ENCODE measurements around the gene KIAA1217.

DNA sequence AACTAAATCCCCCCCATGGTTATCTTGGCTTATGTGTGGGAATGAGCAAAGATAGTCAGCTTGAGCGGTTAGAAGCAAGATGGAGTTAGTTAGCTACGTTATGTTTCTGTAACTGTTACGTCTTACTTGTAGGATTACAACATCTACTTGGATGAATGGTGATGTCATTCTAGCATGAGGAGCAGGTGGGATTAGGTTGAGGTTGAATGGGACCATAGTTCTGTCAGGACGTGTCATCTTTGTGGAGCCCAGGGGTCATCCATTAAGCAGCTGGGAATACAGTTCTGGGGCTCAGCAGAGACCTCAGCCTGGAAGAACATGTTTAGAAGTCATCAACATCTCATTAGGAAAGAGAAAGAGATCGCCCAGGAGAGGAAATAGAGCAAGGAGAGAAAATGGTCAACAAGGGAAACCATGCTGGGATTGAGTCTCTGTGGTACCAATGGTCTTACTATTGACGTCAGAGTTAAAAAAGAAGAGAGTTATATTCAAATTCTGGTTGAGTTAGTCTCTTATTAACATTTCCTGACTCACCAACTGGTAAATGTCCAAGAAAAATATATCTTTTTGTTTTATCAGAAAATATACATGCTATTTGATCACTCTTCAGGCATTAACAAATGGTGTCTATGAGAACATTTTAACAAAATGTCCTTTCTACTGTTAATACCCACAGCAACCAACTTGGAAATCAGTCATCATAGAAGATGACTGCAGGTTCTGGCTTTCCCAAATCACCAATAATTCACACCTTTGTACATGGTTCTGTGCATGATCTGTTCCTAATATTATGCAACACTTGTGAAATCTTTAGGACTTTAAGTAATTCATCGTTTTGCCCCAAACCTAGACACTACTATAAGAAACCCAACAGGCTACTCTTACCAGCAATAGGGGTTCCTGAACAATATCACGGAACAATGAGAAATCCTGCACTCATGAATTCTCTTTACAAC lies 96.9 kb downstream of the KIAA1217 start:
- TF ChIP-seq, protein P1, sequence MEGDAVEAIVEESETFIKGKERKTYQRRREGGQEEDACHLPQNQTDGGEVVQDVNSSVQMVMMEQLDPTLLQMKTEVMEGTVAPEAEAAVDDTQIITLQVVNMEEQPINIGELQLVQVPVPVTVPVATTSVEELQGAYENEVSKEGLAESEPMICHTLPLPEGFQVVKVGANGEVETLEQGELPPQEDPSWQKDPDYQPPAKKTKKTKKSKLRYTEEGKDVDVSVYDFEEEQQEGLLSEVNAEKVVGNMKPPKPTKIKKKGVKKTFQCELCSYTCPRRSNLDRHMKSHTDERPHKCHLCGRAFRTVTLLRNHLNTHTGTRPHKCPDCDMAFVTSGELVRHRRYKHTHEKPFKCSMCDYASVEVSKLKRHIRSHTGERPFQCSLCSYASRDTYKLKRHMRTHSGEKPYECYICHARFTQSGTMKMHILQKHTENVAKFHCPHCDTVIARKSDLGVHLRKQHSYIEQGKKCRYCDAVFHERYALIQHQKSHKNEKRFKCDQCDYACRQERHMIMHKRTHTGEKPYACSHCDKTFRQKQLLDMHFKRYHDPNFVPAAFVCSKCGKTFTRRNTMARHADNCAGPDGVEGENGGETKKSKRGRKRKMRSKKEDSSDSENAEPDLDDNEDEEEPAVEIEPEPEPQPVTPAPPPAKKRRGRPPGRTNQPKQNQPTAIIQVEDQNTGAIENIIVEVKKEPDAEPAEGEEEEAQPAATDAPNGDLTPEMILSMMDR (IDR thresholded peaks at IDR 0.05; ENCODE audit: low read depth, low read length) = no peak
- TF ChIP-seq EZH2phosphoT487 (IDR thresholded peaks at IDR 0.05; ENCODE audit: low read depth) = no peak
